ENCODE measurements around the gene SLC35E3. TPM values are rescaled to one million over a fixed set of nuclear protein-coding genes. Genes with fewer than 3 reads are reported as not detected.

Gene SLC35E3
- total RNA-seq, 2 experiments from 2014 or later = 5.3 to 5.6 TPM

GRCh38 chr12:68824597-68825250 lies 78.7 kb downstream of the SLC35E3 start:
- no peaks in the 10 kb centered on the region for H3K9me3 Mint-ChIP-seq
- peaks cover 26% of the 10 kb centered on the region for H3K4me1 Mint-ChIP-seq (ENCODE audit: low read depth)
- ChIA-PET POLR2A (interaction anchor here (1.1 to 1.4 kb wide), 2 partner anchors 8 to 17 kb away, joined by 3 to 4 read pairs; no protein-coding TSS in a partner anchor), CTCF (no interaction called here)
- ATAC-seq (no peak), DNase-seq (no peak)
- intact Hi-C loops (cut with micrococcal nuclease) = no loop called here
- no peaks in the 10 kb centered on the region for H3K27me3 Mint-ChIP-seq
- no peak for TF ChIP-seq CTCF (IDR thresholded peaks at IDR 0.05)
- peaks cover 53% of the 10 kb centered on the region for H3K36me3 Mint-ChIP-seq (ENCODE audit: low read depth)
- H3K27ac Mint-ChIP-seq = peak overlapping the region; percentile 42
- H3K4me3 Mint-ChIP-seq = no peak overlapping the region

- POLR2A ChIA-PET = interaction anchor here (1.1 to 1.6 kb wide), 2 partner anchors 9 to 11 kb away, joined by 3 to 4 read pairs; no protein-coding TSS in a partner anchor
- CTCF ChIA-PET = no interaction called here
- Mint-ChIP-seq H3K36me3 (ENCODE audit: low read depth) (peaks cover 55% of the 10 kb centered on the region), H3K27me3 (no peaks in the 10 kb centered on the region), H3K9me3 (no peaks in the 10 kb centered on the region), H3K27ac (peak overlapping the region; percentile 53), H3K4me1 (ENCODE audit: low read depth) (peaks cover 26% of the 10 kb centered on the region), H3K4me3 (no peak overlapping the region)
- no peak for TF ChIP-seq CTCF (IDR thresholded peaks at IDR 0.05)
- intact Hi-C loops (cut with micrococcal nuclease) = no loop called here
- DNase-seq (no peak), ATAC-seq (no peak)
These were observed 79.7 kb downstream of the SLC35E3 start for GRCh38 chr12:68825569-68826217.

- H3K9me3 Mint-ChIP-seq = no peaks in the 10 kb centered on the region
- DNase-seq = no peak
- H3K4me3 Mint-ChIP-seq = no peak overlapping the region
- H3K27me3 Mint-ChIP-seq = no peaks in the 10 kb centered on the region
- CTCF ChIA-PET = interaction anchor here (0.8 to 4.8 kb wide), 5 partner anchors 10 to 330 kb away, joined by 3 to 24 read pairs (median 3); partner anchors contain the start of gene MDM2
- no peak overlapping the region for H3K27ac Mint-ChIP-seq
- POLR2A ChIA-PET = interaction anchor here (1.2 to 1.3 kb wide), 2 partner anchors 9 to 21 kb away, joined by 4 to 5 read pairs; no protein-coding TSS in a partner anchor
- H3K4me1 Mint-ChIP-seq (ENCODE audit: low read depth) = peaks cover 25% of the 10 kb centered on the region
- intact Hi-C loops (cut with micrococcal nuclease) = no loop called here
- no peak for ATAC-seq
- peaks cover 60% of the 10 kb centered on the region for H3K36me3 Mint-ChIP-seq (ENCODE audit: low read depth)
- no peak for TF ChIP-seq CTCF (IDR thresholded peaks at IDR 0.05)
These were observed 82.1 kb downstream of the SLC35E3 start for GRCh38 chr12:68827895-68828671.

GRCh38 chr12:68828672-68829068 lies 82.7 kb downstream of the SLC35E3 start:
- ChIA-PET CTCF (interaction anchor here (0.8 to 4.8 kb wide), 5 partner anchors 11 to 330 kb away, joined by 3 to 24 read pairs (median 3); partner anchors contain the start of gene MDM2), POLR2A (interaction anchor here (1.2 kb wide), 1 partner anchor 21 kb away, joined by 5 read pairs; no protein-coding TSS in a partner anchor)
- no peak for TF ChIP-seq CTCF (IDR thresholded peaks at IDR 0.05)
- ATAC-seq (no peak), DNase-seq (no peak)
- Mint-ChIP-seq H3K27me3 (no peaks in the 10 kb centered on the region), H3K36me3 (ENCODE audit: low read depth) (peaks cover 57% of the 10 kb centered on the region), H3K4me3 (no peak overlapping the region), H3K9me3 (no peaks in the 10 kb centered on the region), H3K4me1 (ENCODE audit: low read depth) (peaks cover 23% of the 10 kb centered on the region), H3K27ac (no peak overlapping the region)
- intact Hi-C loops (cut with micrococcal nuclease) = no loop called here

Other genes with a start within 250 kb of the SLC35E3 start
- gene RAP1B, start 135.3 kb upstream of the SLC35E3 start, total RNA-seq = 100 to 1,000 TPM; 187 to 192 TPM
- 100 to 1,000 TPM; 142 to 143 TPM for gene NUP107, start 59.2 kb upstream of the SLC35E3 start, total RNA-seq
- 100 to 1,000 TPM; 148 to 153 TPM for gene MDM2, start 62.0 kb downstream of the SLC35E3 start, total RNA-seq
- 1 to 10 TPM; 3.0 to 5.8 TPM for gene CPM, start 187.0 kb downstream of the SLC35E3 start, total RNA-seq